HUDEP-2 (cell line): ENCODE data around the gene GPR89B.
"Not testable (repeated sequence)": the region's sequence is repeated elsewhere in the genome, so short reads cannot be mapped to it uniquely, and the experiment has no call there.

Experiments
- DNase-seq, 76 experiments: peaks; one replicate each; lab custom pipeline; 2025; ENCODE audit not compliant: unreplicated experiment in 76 of 76; lab: John Stamatoyannopoulos, UW

GPR89B gene

DNA sequence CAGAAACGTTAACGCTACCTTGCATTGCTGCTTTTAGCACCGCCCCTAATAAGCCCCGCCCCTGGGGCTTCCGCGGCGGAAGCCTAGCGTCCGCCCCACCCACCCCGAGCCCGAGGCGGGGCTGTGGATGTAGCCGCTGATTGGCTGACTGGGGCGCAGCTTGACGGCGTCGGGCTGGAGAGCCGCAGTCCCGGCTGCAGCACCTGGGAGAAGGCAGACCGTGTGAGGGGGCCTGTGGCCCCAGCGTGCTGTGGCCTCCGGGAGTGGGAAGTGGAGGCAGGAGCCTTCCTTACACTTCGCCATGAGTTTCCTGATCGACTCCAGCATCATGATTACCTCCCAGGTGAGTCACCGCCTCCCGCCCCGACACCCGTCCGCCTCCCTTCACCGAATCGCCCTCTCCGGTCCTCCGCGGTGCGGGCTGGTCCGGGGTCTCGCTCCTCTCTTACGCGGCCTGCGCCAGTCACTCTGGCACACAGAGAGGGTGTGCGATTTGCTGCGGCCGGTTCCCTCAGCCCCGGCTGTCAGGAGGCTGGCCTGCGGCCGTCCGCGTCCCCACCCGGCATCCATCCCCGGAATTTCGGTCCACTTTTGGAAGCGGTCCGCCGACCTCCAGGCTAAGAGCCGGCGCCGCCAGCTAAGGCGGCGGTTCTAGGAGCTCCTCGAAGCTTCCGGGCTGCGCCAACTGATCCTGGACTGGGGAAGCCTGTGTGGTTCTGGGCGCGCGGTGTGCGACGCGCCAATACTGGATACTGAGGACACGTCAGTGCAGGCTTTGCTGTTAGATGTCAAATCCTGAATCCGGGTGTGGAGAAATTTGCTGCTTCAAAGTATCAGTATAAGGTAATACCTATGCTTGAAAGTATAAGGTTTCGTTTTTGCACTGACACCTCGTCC is at the start of gene GPR89B:
Gene GPR89B, plus strand, starts transcription at position 185 of the 897 bp plus-strand sequence. Its CDS starts 117 bp downstream, at position 302.
- peak in 74 of 76 experiments; percentile 7 to 94 (median 86) for DNase-seq

- DNase-seq = no peak
Observed at GRCh38 chr1:147879911-147880310, 48.3 kb upstream of the GPR89B start.

GRCh38 chr1:147882535-147882934 is 45.7 kb upstream of the GPR89B start:
- no peak for DNase-seq

DNA sequence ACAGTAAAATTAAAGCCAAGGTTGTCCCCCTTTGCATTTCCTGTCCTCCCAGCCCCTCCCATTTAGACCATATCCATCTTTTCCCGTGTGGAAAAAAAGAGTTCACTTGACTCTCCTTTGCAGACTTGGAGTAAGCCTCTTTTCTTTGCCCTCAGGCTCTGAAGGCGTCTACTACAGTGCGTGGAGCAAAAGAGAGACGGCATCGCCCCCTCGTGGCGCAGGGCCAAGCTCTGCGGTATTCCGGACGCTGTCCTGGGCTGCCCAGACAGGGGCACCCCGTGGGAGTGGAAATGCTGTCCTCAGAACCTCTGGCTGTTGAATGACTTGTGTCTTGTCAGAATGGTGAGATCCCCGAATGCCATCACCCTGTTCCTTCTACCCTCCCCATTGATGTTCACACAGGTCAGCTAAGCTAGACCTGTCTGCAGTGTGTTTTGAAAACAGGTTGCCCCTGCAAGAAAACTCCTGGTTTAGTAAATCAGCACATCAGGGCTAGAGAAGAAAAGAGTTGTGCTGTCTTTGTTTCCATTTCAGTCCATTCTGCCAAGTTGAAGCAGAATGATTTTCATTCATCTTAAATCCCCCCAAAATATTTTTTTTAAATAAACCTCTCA is 37.9 kb upstream of the GPR89B start:
- DNase-seq = peak in 56 of 76 experiments; percentile 3 to 75 (median 29)

DNA sequence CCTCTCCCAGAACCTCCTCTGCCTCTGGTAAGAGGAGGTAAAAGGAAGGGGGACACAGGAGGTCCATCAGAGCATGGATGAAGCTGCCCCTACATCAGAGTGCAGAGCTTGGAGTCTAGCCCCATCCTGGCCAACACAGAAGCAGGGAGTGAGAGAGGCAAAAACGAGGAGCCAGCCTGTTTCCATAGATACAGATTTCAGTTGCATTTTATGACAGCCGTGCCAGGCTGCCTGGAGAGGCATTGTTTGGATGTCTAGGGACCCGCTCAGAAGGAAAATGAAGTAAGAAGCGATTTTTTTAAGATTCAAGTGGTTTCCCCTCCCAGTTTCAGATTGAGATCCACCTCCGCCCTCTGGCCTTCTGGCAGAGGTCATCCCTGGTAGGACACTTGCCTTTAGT is 37.1 kb upstream of the GPR89B start:
- no peak for DNase-seq

DNA sequence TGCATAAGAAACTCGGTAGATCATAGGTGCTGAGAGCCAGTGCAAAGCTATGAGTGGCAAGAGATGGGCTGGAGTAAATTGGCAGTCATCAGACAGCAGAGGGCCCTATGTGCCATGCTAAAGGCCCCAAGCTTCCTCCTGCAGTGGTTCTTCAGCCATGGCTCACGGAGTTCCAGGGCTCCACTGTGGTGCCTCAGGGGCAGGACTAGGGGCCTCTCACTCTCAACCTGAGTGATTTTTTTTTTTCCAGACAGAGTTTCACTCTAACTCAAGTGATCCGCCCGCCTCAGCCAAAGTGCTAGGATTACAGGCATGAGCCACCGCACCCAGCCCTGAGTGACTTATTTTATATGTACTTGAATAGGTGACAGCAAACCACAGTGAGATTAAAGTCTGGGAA is 36.0 kb upstream of the GPR89B start:
- DNase-seq = peak in 29 of 76 experiments; percentile 0 to 39 (median 7)

DNA sequence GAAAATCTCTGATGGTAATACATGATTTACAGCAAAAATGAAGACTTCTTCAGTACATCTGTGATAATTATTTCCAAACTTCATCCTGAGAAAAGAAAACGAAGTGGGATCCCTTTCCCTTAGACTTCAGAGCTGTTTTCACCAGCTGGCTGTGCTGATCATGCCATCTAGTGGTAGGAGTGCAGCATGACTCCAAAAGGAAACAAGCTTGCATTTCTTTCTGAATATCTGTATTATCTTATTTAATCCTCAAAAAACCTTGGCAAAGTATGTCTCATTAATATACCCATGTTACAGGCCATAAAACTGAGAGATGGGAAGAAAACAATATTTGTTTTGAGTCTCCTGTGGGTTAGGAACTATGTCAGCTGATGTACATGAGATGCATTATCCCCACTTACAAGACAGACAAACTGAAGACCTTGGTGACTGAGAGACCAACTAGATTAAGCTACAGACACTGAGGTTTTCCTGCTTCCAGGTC is 35.4 kb upstream of the GPR89B start:
- DNase-seq = peak in 20 of 76 experiments; percentile 3 to 39 (median 14)

- DNase-seq = no peak
Observed at GRCh38 chr1:147895123-147895522, 33.1 kb upstream of the GPR89B start.

DNA sequence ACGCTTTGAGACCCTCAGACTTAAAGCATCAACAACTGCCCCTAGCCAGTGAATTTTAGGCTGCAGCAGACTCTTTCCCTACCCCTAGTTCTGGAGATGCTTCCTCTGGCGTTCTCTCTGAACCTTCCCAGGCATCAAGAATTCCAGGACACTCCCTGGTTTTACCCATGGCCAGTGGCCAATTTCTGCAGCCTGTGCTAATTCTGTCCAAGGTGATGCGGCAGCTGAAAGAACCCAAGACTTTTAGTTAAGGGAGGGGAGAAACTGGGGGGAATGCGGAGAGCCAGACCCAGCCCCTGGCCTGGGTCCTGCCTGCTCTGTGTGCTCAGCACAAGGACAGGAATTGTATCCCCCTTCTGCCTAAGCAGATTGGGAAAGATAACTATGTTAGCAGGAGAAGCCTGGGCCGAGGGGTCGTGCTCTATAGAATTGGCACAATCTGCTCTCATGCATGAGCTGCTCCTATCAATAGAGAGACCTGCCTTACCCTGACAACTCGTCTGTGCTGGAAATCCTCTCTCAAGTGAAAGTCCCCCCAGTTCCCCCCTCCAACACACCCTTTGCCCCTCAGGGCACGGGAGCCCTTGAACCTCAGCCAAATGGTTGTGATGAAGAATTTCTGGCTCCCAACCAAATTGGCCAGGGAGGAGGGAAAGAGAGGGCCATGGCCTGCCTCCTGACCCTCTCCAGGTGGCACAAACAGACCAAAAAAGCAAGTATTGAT is 31.0 kb upstream of the GPR89B start:
- DNase-seq = no peak

GRCh38 chr1:147897789-147898188 is 30.4 kb upstream of the GPR89B start:
- DNase-seq = no peak

DNA sequence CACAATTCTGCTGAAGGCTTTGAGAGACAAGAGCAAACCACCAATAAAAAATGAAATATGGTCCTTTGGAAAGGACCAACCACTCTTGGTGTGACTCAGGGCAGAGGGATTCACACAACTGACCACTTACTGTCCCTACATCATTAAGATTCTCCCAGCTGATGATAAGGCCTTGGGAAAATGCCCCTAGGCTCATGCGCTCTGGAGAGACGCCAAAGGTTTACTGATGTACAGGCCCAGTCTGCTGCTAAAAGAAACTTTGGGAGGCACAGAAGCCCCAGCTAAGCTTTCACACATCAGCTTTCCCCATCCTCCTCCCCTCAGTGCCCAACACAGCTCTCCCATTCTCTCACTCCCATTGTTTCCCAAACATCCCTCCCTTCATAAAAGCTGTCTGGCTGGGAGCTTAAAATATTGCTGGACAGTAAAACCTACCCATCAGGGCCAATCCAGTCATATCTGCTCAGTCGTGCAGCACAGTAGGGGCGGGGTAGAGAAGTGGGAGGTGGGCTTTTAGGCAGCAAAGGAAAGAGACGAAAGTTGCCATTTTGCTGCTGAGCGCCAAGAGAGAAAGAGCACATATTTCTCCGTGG is 25.9 kb upstream of the GPR89B start, which contains the start of gene GJA8:
Gene GJA8, plus strand, starts transcription at position 543 of the 593 bp plus-strand sequence. CDS start 5,161 bp downstream, outside the sequence.
- DNase-seq = no peak

DNA sequence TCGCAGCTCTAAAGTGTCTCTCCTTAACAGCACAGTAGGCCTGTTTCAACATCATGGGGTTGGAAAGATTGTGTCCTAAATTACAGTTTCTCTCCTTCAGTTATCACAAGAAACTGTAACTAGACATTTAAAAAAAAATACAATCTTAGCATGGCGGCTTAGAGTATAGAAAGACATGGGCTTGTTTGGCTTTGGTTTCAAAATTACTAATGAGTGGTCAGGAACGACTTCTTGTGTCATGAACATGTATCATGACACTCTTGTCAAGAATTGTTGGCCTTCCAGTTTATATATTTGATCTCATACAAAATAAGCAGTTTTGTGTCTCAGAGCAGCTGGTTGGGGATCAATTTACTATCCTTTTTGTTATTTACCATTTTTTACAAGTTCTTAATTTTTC is 23.5 kb upstream of the GPR89B start:
- no peak for DNase-seq

- no peak for DNase-seq
Observed at GRCh38 chr1:147907786-147908509, 20.3 kb upstream of the GPR89B start.

DNA sequence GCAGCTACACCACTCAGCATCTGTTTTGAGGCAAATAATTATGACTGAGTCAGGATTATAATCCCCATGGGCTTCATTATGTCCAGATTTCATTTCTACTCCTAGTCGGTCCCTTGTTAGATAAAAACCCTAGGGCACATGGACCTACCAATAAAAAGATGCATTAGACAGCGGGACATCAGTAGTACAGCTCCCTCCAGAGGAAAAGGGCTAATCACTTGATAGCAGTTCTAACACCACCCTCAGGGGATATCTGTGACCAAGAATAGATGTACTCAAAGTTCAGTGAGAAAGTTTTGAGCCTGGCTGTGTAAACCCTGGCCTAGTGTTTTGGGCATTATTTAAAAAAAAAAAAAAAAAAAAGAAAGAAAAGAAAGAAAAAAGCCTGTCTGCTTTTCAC is 15.7 kb upstream of the GPR89B start:
- DNase-seq = no peak

DNA sequence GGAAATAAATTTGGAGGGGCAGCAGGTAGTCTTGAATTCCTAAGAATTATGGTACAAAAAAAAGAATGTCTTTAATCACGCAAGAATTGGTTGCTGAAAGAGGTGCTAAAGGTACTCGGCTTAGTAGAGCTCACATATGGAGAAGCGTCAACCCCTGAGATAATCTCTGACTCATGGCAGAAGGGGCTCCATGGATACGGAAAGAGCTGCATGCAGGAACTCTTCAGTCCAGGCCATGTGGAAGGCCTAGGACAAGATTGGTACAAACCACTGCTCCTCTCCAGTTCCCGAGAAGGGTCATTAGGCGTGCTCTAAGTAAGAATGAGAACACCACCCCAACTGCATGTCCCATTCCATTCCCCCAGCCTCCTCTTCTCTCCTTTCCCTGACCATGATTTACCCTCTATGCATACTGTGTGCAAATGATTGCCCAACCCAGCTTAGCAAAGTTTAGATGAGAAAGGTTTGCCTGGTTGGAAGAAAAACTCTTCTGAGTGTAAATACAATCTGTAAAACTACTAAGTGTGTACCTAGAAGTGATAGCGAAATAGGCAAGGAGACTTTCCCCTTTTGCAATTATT is 14.8 kb upstream of the GPR89B start:
- no peak for DNase-seq

GRCh38 chr1:147919896-147920295 is 8.3 kb upstream of the GPR89B start:
- no peak for DNase-seq

GRCh38 chr1:147924813-147925212 is 3.4 kb upstream of the GPR89B start:
- DNase-seq = no peak

- DNase-seq = peak in 21 of 76 experiments; percentile 8 to 58 (median 32)
Observed at GRCh38 chr1:147927215-147927614, 1.0 kb upstream of the GPR89B start.

GRCh38 chr1:147927689-147928088 is 531 bp upstream of the GPR89B start:
- DNase-seq = not testable (repeated sequence)
